Epithelial cell of esophagus (primary cell): ENCODE results near the gene GFRA4.

Experiments used
- DNase-seq: peaks from one replicate; pipeline ENCODE4 v3.0.0; 2010; ENCODE audit warnings: low read depth
- H3K4me3 ChIP-seq: 2 replicates; pipeline ENCODE4 v1.5.1; 2011; ENCODE audit warnings: mild to moderate bottlenecking, low read length, control low read depth
- CTCF ChIP-seq: IDR thresholded peaks from 2 replicates; pipeline ENCODE4 v1.5.1; 2011; ENCODE audit warnings: low read depth, mild to moderate bottlenecking, low read length, control low read depth, inconsistent platforms; ENCODE audit not compliant: insufficient read depth; ENCODE audit errors: missing control alignments

Gene GFRA4

GRCh38 chr20:3693376-3693775, 30.2 kb upstream of the GFRA4 start:
- TF ChIP-seq CTCF = no peak
- no peak overlapping the region for H3K4me3 ChIP-seq
- no peak for DNase-seq

GRCh38 chr20:3692706-3693294, 29.6 kb upstream of the GFRA4 start:
- TF ChIP-seq CTCF = no peak
- no peak overlapping the region for H3K4me3 ChIP-seq
- no peak for DNase-seq

- no peak for DNase-seq
- no peak overlapping the region for H3K4me3 ChIP-seq
- TF ChIP-seq CTCF = no peak
These were observed 28.7 kb upstream of the GFRA4 start for GRCh38 chr20:3691897-3692296.

- DNase-seq = no peak
- TF ChIP-seq CTCF = no peak
- no peak overlapping the region for H3K4me3 ChIP-seq
These were observed 28.1 kb upstream of the GFRA4 start for GRCh38 chr20:3691306-3691705.

GRCh38 chr20:3690413-3690812, 27.2 kb upstream of the GFRA4 start:
- TF ChIP-seq CTCF = no peak
- H3K4me3 ChIP-seq = no peak overlapping the region
- no peak for DNase-seq

- H3K4me3 ChIP-seq = no peak overlapping the region
- TF ChIP-seq CTCF = no peak
- no peak for DNase-seq
These were observed 26.8 kb upstream of the GFRA4 start for GRCh38 chr20:3689978-3690377.

- peak; percentile 32 for DNase-seq
- H3K4me3 ChIP-seq = no peak overlapping the region
- no peak for TF ChIP-seq CTCF
These were observed 24.5 kb upstream of the GFRA4 start for GRCh38 chr20:3687655-3688054.
